ENCODE results near the gene GEMIN8. TPM values are rescaled to one million over a fixed set of nuclear protein-coding genes. Genes with fewer than 3 reads are reported as not detected.

GEMIN8 gene
- total RNA-seq, 1 experiment from 2014 or later: 8.4 TPM

Other genes starting within 250 kb of the GEMIN8 start
- 0.04 and 0.18 TPM in 2 replicates for gene GPM6B, start 212.8 kb downstream of the GEMIN8 start, total RNA-seq (2014; rRNA removed; shearing (Covaris generic))